ENCODE data around the gene WDR35. TPM values are rescaled to one million over a fixed set of nuclear protein-coding genes. Genes with fewer than 3 reads are reported as not detected.

WDR35 gene
- total RNA-seq, 2 experiments from 2014 or later: 4.1 to 4.7 TPM

DNA sequence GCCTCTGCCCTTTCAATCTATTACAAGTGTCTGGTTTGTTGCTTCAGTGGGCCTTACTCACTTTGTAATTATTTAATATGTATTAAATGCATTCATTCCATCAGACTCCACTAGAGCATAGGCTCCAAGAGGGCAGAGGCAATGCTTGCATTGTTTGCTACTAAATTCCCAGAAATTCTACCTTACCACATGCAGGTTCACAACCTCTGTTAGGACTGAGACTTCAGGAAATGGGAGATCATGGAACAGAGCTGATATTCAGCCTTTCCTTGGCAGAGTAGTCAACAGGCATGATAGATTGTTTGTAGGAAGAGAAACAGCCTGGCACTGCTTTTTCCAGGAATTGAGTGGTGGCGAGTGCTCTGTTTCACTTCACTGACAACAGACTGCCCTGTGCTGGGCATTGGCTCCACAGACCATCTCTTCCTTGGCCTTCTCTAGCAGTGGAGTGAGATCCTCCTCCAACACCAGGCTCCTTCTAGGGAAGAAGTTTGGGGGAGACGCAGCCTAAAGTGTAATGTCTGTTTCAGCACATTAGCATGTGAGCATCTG, 28.8 kb upstream of the WDR35 start:
- Mint-ChIP-seq H3K4me3 (no peak overlapping the region), H3K9me3 (peaks cover 20% of the 10 kb centered on the region), H3K27me3 (peaks cover 11% of the 10 kb centered on the region), H3K27ac (no peak overlapping the region), H3K36me3 (peaks cover 11% of the 10 kb centered on the region), H3K4me1 (no peaks in the 10 kb centered on the region)
- POLR2A ChIA-PET: no interaction called here
- no peak for ATAC-seq (ENCODE audit: low read depth)
- no peak for DNase-seq

GRCh38 chr2:20016346-20016745, 26.4 kb upstream of the WDR35 start:
- ATAC-seq (ENCODE audit: low read depth) (no peak), DNase-seq (no peak)
- H3K4me3 Mint-ChIP-seq: no peak overlapping the region
- H3K9me3 Mint-ChIP-seq: peaks cover 9% of the 10 kb centered on the region
- H3K36me3 Mint-ChIP-seq: no peaks in the 10 kb centered on the region
- peaks cover 27% of the 10 kb centered on the region for H3K27me3 Mint-ChIP-seq
- no peak overlapping the region for H3K27ac Mint-ChIP-seq
- peaks cover 1% of the 10 kb centered on the region for H3K4me1 Mint-ChIP-seq
- POLR2A ChIA-PET: interaction anchor here (1.2 kb wide), 1 partner anchor 35 kb away, joined by 4 read pairs; the partner anchor contains the start of gene LAPTM4A

GRCh38 chr2:20015482-20016083, 25.7 kb upstream of the WDR35 start:
- no peak for ATAC-seq (ENCODE audit: low read depth)

GRCh38 chr2:20013126-20013849, 23.4 kb upstream of the WDR35 start:
- Mint-ChIP-seq H3K27me3 (peaks cover 46% of the 10 kb centered on the region), H3K27ac (no peak overlapping the region), H3K36me3 (no peaks in the 10 kb centered on the region), H3K4me1 (peaks cover 1% of the 10 kb centered on the region), H3K9me3 (no peaks in the 10 kb centered on the region), H3K4me3 (peak overlapping the region; percentile 58)
- ATAC-seq (ENCODE audit: low read depth): no peak
- POLR2A ChIA-PET: interaction anchor here (0.5 kb wide), 1 partner anchor 347 kb away, joined by 7 read pairs; no protein-coding TSS in a partner anchor
- no peak for DNase-seq

More at GRCh38 chr2:20015482-20016083, 25.7 kb upstream of the WDR35 start:
- H3K4me1 Mint-ChIP-seq: peaks cover 1% of the 10 kb centered on the region
- H3K9me3 Mint-ChIP-seq: peaks cover 6% of the 10 kb centered on the region
- H3K4me3 Mint-ChIP-seq: no peak overlapping the region
- no peaks in the 10 kb centered on the region for H3K36me3 Mint-ChIP-seq
- peaks cover 34% of the 10 kb centered on the region for H3K27me3 Mint-ChIP-seq
- no peak overlapping the region for H3K27ac Mint-ChIP-seq
- POLR2A ChIA-PET: interaction anchor here (1.2 kb wide), 1 partner anchor 36 kb away, joined by 4 read pairs; the partner anchor contains the start of gene LAPTM4A
- no peak for DNase-seq

GRCh38 chr2:20012282-20013125, 22.6 kb upstream of the WDR35 start, which contains the start of gene MATN3:
MATN3 (minus strand) TSS chr2:20012668; CDS start chr2:20012631, 37 bp downstream.
- Mint-ChIP-seq H3K4me3 (peak within 1 kb of the TSS; percentile 58), H3K4me1 (peaks cover 1% of the 10 kb centered on the region), H3K9me3 (no peaks in the 10 kb centered on the region), H3K27me3 (peaks cover 46% of the 10 kb centered on the region), H3K27ac (no peak within 1 kb of the TSS), H3K36me3 (no peaks in the 10 kb centered on the region)
- POLR2A ChIA-PET: interaction anchor here (0.5 kb wide), 1 partner anchor 346 kb away, joined by 7 read pairs; no protein-coding TSS in a partner anchor
- ATAC-seq (ENCODE audit: low read depth) (peak; percentile 56), DNase-seq (peak; percentile 46)

GRCh38 chr2:20012032-20012281, 22.1 kb upstream of the WDR35 start:
- Mint-ChIP-seq H3K27ac (no peak overlapping the region), H3K4me3 (peak overlapping the region; percentile 31), H3K4me1 (peaks cover 1% of the 10 kb centered on the region), H3K27me3 (peaks cover 48% of the 10 kb centered on the region), H3K9me3 (no peaks in the 10 kb centered on the region), H3K36me3 (no peaks in the 10 kb centered on the region)
- ATAC-seq (ENCODE audit: low read depth) (no peak), DNase-seq (no peak)
- POLR2A ChIA-PET: no interaction called here

DNA sequence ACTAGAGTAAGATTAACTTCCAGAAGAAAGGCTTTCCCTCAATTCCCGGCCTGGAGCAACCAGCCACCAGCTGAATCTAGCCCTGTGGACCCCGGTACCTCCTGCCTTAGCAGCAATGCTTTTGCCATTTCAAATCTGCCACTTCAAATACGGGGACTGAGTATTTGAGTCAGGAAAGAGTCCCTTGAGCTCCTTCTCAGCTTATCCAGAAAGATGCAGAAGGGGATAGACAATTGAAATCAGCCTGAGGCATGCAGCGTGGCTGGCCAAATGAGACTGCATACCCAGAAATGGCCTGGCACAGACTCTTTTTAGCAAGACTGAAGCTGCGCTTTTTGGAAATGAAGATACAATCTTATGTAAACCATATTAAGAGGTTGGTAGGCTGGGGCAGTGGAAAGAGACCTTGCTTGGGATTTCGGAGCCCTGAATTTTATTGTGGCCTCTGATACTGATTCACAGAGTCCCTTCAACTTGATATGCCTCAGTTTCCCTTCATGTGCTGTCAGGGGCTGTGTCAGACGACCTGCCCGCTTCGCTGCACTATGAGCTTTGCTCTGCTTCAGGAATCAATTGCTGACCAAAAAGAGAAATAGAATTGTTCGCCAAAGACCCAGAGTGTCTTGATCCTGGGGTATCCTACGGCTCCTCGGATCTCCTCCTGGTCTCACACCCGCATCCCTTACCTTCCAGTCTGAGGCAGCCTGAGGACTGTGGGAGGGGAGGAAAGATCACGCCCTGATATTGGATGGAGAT, 21.5 kb upstream of the WDR35 start:
- Mint-ChIP-seq H3K27me3 (peaks cover 48% of the 10 kb centered on the region), H3K9me3 (no peaks in the 10 kb centered on the region), H3K27ac (no peak overlapping the region), H3K36me3 (no peaks in the 10 kb centered on the region), H3K4me1 (peaks cover 1% of the 10 kb centered on the region), H3K4me3 (peak overlapping the region; percentile 31)
- DNase-seq (no peak), ATAC-seq (ENCODE audit: low read depth) (no peak)
- POLR2A ChIA-PET: no interaction called here

- POLR2A ChIA-PET: no interaction called here
- Mint-ChIP-seq H3K4me3 (no peak overlapping the region), H3K36me3 (no peaks in the 10 kb centered on the region), H3K9me3 (no peaks in the 10 kb centered on the region), H3K4me1 (peaks cover 1% of the 10 kb centered on the region), H3K27ac (no peak overlapping the region), H3K27me3 (peaks cover 40% of the 10 kb centered on the region)
- no peak for DNase-seq
- no peak for ATAC-seq (ENCODE audit: low read depth)
These were observed 18.8 kb upstream of the WDR35 start for GRCh38 chr2:20008703-20009102.

- no peaks in the 10 kb centered on the region for H3K4me1 Mint-ChIP-seq
- POLR2A ChIA-PET: interaction anchor here (0.6 kb wide), 1 partner anchor 124 kb away, joined by 3 read pairs; no protein-coding TSS in a partner anchor
- H3K27ac Mint-ChIP-seq: no peak overlapping the region
- H3K4me3 Mint-ChIP-seq: no peak overlapping the region
- H3K36me3 Mint-ChIP-seq: no peaks in the 10 kb centered on the region
- peaks cover 30% of the 10 kb centered on the region for H3K27me3 Mint-ChIP-seq
- ATAC-seq (ENCODE audit: low read depth) (no peak), DNase-seq (no peak)
- H3K9me3 Mint-ChIP-seq: no peaks in the 10 kb centered on the region
These were observed 16.1 kb upstream of the WDR35 start for GRCh38 chr2:20005891-20006470.

GRCh38 chr2:20005067-20005627, 15.2 kb upstream of the WDR35 start:
- Mint-ChIP-seq H3K27me3 (peaks cover 25% of the 10 kb centered on the region), H3K4me1 (no peaks in the 10 kb centered on the region), H3K9me3 (no peaks in the 10 kb centered on the region), H3K27ac (no peak overlapping the region), H3K36me3 (no peaks in the 10 kb centered on the region), H3K4me3 (no peak overlapping the region)
- POLR2A ChIA-PET: interaction anchor here (0.6 kb wide), 1 partner anchor 125 kb away, joined by 3 read pairs; no protein-coding TSS in a partner anchor
- ATAC-seq (ENCODE audit: low read depth): no peak
- no peak for DNase-seq

DNA sequence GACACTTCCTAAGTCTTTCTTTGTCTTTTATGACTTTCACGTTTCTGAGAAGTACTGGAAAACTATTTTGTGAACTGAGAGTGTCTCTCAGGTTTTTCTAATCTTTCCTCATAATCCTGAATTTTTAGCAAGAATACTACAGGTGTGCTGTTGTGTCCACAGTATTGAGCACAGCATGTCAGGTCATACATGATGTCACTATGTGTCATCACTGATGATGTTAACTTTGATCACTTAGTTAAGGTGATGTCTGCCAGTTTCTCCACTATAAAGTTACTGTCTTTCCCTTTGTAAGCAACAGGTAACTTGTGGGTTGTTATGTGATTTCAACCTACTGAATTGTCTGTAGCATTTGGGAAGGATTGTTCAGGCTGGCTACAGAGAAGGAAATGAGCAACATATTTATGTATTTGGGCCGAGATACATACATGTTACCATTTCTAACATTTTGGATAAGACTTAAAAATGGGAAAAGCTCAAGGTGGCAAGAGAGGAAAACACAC, 11.5 kb upstream of the WDR35 start:
- POLR2A ChIA-PET: no interaction called here
- Mint-ChIP-seq H3K36me3 (no peaks in the 10 kb centered on the region), H3K4me1 (no peaks in the 10 kb centered on the region), H3K27me3 (peaks cover 18% of the 10 kb centered on the region), H3K4me3 (no peak overlapping the region), H3K27ac (no peak overlapping the region), H3K9me3 (no peaks in the 10 kb centered on the region)
- DNase-seq: no peak
- no peak for ATAC-seq (ENCODE audit: low read depth)

- Mint-ChIP-seq H3K36me3 (peaks cover 1% of the 10 kb centered on the region), H3K4me1 (peaks cover 12% of the 10 kb centered on the region), H3K27ac (no peak overlapping the region), H3K4me3 (no peak overlapping the region), H3K9me3 (no peaks in the 10 kb centered on the region), H3K27me3 (peaks cover 22% of the 10 kb centered on the region)
- DNase-seq (no peak), ATAC-seq (ENCODE audit: low read depth) (no peak)
- POLR2A ChIA-PET: no interaction called here
These were observed 3.8 kb upstream of the WDR35 start for GRCh38 chr2:19993731-19994130.
